GM18520 (cell line): ENCODE results near the gene ASIC5.
"Not testable (repeated sequence)": the region's sequence is repeated elsewhere in the genome, so short reads cannot be mapped to it uniquely, and the experiment has no call there.

Source experiments
- ATAC-seq: cut with Tn5 transposase; IDR thresholded peaks from one replicate; pipeline ENCODE4 v1.9.1; 2021; ENCODE audit not compliant: unreplicated experiment

Gene ASIC5, protein sequence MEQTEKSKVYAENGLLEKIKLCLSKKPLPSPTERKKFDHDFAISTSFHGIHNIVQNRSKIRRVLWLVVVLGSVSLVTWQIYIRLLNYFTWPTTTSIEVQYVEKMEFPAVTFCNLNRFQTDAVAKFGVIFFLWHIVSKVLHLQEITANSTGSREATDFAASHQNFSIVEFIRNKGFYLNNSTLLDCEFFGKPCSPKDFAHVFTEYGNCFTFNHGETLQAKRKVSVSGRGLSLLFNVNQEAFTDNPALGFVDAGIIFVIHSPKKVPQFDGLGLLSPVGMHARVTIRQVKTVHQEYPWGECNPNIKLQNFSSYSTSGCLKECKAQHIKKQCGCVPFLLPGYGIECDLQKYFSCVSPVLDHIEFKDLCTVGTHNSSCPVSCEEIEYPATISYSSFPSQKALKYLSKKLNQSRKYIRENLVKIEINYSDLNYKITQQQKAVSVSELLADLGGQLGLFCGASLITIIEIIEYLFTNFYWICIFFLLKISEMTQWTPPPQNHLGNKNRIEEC

DNA sequence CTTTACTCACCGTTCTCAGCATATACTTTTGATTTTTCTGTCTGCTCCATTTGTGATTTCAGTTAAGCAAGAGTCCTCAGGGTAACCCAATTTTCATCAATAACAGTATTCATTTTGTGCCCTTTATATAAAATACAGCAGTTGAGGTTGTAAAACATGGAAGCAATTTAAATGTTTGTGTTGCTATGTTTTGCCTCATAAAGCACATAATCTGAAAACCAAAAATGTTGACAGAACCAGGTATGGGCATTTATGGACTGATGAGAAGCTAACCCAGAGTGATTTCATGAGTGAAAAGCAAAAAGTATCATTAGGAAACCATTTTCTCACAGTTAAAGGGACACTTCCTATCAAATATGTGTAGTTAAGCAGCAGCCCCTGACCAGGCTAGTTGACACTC is at the start of gene ASIC5:
TSS of gene ASIC5 (minus strand) at position 101 of the 400 bp plus-strand sequence. CDS start at position 50, 51 bp downstream.
- ATAC-seq, result no peak

GRCh38 chr4:155914782-155915181 is 48.7 kb upstream of the ASIC5 start:
- ATAC-seq, result no peak

- no peak for ATAC-seq
These were observed 45.8 kb upstream of the ASIC5 start for GRCh38 chr4:155911905-155912304.

- ATAC-seq, result no peak
These were observed 43.6 kb upstream of the ASIC5 start for GRCh38 chr4:155909615-155910226.

- ATAC-seq, result no peak
These were observed 42.4 kb upstream of the ASIC5 start for GRCh38 chr4:155908187-155909139.

DNA sequence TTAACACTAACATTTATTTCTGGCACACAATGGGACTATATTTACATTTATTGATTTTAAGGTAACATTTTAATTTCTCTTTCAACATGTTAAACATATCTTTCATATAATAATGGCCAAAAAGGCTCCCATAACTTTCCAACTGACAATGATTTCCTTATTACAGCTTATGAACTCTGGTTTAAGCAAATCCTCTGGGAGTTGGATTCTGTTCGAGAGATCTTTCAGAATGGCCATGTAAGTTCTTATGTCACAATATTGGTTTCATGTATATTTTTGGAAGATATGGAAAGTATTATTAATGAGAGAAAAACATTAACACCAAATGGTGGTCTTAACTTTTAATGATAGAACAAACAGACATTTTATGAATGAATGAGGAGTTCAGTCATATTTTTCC is 41.5 kb upstream of the ASIC5 start:
- no peak for ATAC-seq

GRCh38 chr4:155906554-155907247 is 40.6 kb upstream of the ASIC5 start:
- no peak for ATAC-seq

DNA sequence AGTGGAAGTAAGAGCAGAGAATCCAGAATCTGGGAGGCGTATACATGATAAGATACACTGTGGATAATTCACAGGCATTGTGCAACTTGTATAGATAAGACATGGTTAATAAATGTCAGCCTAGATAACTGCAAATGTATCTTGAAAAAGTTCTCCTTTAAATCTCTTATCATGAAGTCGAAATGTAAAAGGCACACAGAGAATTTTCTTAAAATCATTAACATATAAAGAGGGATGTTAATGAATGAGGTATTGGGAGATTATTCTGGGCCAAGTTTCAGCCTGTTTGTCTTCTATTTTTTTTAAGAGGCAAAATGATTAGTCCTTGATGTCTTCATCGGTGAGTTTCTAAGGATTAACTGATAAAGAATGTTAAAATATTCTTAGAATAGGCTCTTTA is 38.3 kb upstream of the ASIC5 start:
- no peak for ATAC-seq

- ATAC-seq, result no peak
These were observed 37.4 kb upstream of the ASIC5 start, which contains the start of gene TDO2 for GRCh38 chr4:155903453-155903852. Gene TDO2, plus strand, starts transcription at chr4:155903696. Its CDS starts 63 bp downstream, at chr4:155903759.

DNA sequence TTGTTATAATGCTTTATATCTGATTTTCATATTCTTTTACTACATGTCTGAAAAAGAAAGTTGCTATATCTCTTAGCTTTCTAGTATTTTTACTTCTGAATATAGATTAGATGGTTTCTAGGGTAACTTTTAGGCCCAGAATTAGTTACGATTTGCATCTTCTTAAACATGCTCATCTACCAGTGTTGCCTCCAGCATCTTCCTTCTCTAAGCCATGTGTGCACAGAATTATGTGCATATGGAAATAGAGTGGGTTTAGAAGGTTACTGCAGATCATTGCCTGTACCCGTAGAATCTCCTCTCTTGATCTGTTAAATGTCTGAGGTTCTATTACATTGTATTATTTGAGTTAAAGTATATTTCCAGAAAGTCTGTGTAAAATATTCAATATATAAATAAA is 34.9 kb upstream of the ASIC5 start:
- peak; percentile 20 for ATAC-seq

DNA sequence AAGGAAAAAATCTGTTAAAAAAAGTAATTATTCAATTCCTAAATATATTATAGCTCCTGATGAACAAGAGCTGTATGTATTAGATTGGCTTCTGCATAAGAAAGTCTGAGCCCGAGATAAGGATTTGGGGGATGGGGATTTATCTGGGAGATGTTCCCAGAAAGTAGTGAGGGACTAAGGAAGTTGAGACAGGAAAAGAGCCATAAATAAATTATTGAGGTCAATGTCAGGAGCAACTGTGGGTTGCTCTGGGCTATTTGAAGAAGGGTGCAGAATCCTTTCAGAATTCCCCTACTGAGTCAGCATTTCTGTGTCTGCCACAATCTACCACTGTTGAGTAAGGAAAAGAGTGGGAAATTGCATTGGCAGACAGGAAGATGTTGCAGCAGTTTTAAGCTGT is 34.3 kb upstream of the ASIC5 start:
- ATAC-seq, result peak; percentile 43

DNA sequence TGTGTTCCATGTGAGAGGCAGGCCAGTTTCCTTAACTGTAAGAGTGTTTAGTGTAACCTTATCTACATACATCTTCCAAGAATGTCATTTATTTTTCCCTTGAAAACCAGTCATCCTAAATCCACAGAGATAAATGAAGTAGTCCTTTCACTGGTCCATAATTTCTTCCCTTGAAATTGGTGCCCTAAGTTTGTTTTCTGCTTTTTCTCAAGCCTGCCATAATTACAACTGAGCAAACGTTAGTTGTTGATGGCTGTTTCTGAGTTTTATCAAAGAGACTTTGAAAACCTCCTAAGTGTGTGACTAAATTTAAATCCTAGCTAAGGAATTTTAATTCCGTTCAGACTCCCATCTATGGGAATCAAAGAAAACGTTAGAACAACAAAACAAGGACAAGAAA is 33.8 kb upstream of the ASIC5 start:
- no peak for ATAC-seq

GRCh38 chr4:155898371-155898770 is 32.3 kb upstream of the ASIC5 start:
- not testable (repeated sequence) for ATAC-seq

GRCh38 chr4:155891058-155891457 is 25.0 kb upstream of the ASIC5 start:
- no peak for ATAC-seq

DNA sequence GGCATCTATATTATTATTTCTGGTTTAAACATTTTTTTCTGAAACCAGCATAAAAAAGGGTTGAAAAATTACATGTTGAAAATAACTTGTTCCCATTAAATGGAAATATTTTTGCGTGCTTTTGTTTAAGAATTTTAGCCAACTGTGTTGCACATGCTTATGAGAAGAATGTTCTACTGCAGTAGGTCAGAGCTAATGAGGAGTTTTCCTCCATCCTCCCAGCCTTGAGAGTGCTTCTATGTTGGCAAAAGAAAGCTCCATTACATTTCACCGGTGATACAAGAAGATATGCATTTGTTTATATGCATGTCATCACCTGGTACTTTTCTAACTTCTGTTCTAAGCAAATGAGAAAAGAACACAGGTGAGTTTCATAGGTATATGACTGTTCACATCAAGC is 23.9 kb upstream of the ASIC5 start:
- ATAC-seq, result no peak

DNA sequence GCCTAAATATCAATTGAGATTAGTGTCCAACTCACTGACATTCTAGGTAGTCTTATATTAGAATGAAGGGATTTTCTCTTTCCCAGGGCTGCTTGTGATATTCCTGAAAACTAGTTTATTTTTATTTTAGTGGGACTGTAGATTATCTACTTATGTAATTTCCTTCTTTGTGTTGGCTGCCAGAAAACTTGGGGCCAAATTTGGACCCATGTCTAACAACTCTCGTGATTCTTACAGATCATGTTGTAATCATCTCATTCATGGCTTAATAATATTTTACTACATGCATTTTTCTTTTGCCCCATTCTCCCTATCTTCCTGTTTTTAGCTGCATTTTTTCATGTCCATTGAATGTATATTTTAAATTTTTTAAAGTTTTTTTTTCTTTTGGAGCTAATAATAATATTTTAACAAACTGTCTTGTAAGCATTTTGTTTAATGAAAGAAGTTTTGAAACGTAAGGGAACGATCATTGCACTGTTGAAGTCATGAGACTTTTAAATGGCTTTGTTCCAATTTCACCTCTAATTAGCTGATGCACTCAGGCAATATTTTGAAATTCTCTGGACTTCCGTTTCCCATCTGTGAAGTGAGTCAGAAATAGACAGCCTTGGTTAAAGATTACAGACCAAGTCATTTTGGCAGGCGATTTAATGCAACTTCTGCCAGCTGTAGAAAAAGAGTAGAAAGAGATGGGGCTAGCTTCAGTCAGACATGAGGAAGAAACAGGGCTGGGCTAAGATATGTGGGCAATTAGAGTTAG is 23.1 kb upstream of the ASIC5 start:
- ATAC-seq, result peak; percentile 81

DNA sequence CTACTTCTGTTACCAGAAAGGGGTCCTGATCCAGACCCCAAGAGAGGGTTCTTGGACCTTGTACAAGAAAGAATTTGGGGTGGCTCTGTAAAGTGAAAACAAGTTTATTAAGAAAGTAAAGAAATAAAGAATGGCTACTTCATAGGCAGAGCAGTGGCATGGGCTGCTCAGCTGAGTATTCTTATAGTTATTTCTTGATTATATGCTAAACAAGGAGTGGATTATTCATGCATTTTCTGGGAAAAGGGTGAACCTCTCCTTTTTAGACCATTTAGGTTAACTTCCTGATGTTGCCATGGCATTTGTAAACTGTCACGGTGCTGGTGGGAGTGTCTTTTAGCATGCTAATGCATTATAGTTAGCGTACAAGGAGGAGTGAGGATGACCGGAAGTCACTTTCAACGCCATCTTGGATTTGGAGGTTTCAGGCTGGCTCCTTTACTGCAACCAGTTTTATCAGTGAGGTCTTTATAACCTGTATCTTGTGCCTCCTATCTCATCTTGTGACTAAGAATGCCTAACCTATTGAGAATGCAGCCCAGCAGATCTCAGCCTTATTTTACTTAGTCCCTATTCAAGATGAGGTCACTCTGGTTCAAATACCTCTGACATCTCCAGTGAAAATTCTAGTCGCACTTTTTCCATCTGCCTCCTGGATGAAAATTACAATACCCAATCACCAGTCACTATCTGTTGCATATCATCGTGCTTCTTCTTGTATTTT is 21.9 kb upstream of the ASIC5 start:
- no peak for ATAC-seq

- ATAC-seq, result no peak
These were observed 21.0 kb upstream of the ASIC5 start for GRCh38 chr4:155887045-155887444.

DNA sequence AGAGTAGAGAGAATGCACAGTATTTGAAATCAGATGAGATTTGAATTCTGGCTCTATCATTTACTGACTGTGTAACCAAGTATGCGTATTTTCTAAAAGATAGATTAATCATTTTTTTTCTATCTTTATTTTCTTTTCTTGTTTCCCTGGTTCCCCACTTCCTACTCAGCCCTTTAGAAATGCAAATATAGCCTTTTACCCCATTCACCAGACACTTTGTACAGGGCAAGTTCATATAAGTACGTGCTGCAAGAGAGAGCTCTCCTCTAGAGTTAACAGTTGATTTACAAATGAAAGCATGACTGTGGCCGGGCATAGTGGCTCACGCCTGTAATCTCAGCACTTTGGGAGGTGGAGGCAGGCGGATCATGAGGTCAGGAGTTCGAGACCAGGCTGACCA is 19.6 kb upstream of the ASIC5 start:
- ATAC-seq, result no peak
